K562 (cell line): ENCODE results near the gene MIDN. TPM values are rescaled to one million over a fixed set of nuclear protein-coding genes. Genes with fewer than 3 reads are reported as not detected.

ENCODE experiments used
- DACH1 ChIP-seq: fragments of 450-650 bp; IDR thresholded peaks from 2 replicates; pipeline ENCODE4 v1.6.1; 2018; ENCODE audit not compliant: partially characterized antibody
- EGR1 ChIP-seq: fragments of 450-650 bp; conservative IDR thresholded peaks from 2 replicates; pipeline ENCODE4 v1.6.1; 2017; ENCODE audit warnings: mild to moderate bottlenecking
- EWSR1 ChIP-seq: fragments of 450-650 bp; IDR thresholded peaks from 2 replicates; pipeline ENCODE4 v1.6.1; 2018; ENCODE audit warnings: borderline replicate concordance, mild to moderate bottlenecking, low read depth, moderate library complexity; ENCODE audit not compliant: partially characterized antibody
- FOXP1 ChIP-seq: sonication (generic); formaldehyde crosslinking; IDR thresholded peaks from 2 replicates; pipeline ENCODE4 v1.8.0; 2022; ENCODE audit warnings: mild to moderate bottlenecking, missing genetic modification reagents
- JUNB ChIP-seq: fragments of 450-650 bp; formaldehyde crosslinking; conservative IDR thresholded peaks from 2 replicates; pipeline ENCODE4 v1.4.0; 2020; ENCODE audit warnings: mild to moderate bottlenecking
- KLF6 ChIP-seq: fragments of 250-450 bp; sonication (Bioruptor Pico); IDR thresholded peaks from 2 replicates; pipeline ENCODE4 v1.4.0; 2020; ENCODE audit warnings: mild to moderate bottlenecking, moderate library complexity, borderline replicate concordance
- LCOR ChIP-seq: sonication (generic); formaldehyde crosslinking; IDR thresholded peaks from 2 replicates; pipeline ENCODE4 v1.8.0; 2022; ENCODE audit warnings: mild to moderate bottlenecking, missing genetic modification reagents
- MCM7 ChIP-seq, 2 experiments: fragments of 450-650 bp; IDR thresholded peaks; 2 replicates each; pipeline ENCODE4 v1.6.1; 2016 to 2018
- NKRF ChIP-seq: fragments of 450-650 bp; IDR thresholded peaks from 2 replicates; pipeline ENCODE4 v1.6.1; 2016; ENCODE audit warnings: borderline replicate concordance
- PREB ChIP-seq: sonication (generic); formaldehyde crosslinking; IDR thresholded peaks from 2 replicates; pipeline ENCODE4 v1.8.1; 2023; ENCODE audit warnings: mild to moderate bottlenecking, missing genetic modification reagents
- RBFOX2 ChIP-seq: fragments of 200-400 bp; formaldehyde crosslinking; IDR thresholded peaks from 2 replicates; pipeline ENCODE4 v1.6.1; 2017; ENCODE audit warnings: low read depth, mild to moderate bottlenecking, low read length, moderate library complexity
- SMARCB1 ChIP-seq: IDR thresholded peaks from 2 replicates; pipeline ENCODE4 v1.6.1; 2011; ENCODE audit warnings: improper control_type of control experiment, low read depth; ENCODE audit not compliant: insufficient read length
- ZMIZ1 ChIP-seq, 2 experiments: fragments of 150-350 bp in 1 of 2; IDR thresholded peaks; 2 replicates each; pipeline ENCODE4 v1.6.1; 2012 to 2016; ENCODE audit warnings: low read depth in 2 of 2, low read length in 2 of 2, mild to moderate bottlenecking in 1 of 2, moderate library complexity in 1 of 2
- ZNF408 ChIP-seq: fragments of 250-450 bp; sonication (Bioruptor Pico); IDR thresholded peaks from 2 replicates; pipeline ENCODE4 v1.4.0; 2020; ENCODE audit warnings: low read depth, mild to moderate bottlenecking, moderate library complexity
- ZNF764 ChIP-seq: fragments of 250-450 bp; sonication (Bioruptor Pico); IDR thresholded peaks from 2 replicates; pipeline ENCODE4 v1.4.0; 2020; ENCODE audit warnings: low read depth, mild to moderate bottlenecking, moderate library complexity
- polyA plus RNA-seq, 8 experiments: library from polyadenylated mRNA; depleted of rRNA in 4 of 8; stranded (reverse) in 5 of 8; unstranded in 3 of 8; fragments of >200 nt; fragmentation: Nextera tagmentation in 2 of 8; fragmentation: Illumina TruSeq in 1 of 8; extraction: Ambion mirVana in 2 of 8; extraction: Trizol in 1 of 8; gene quantifications; 2 replicates each; pipeline versions ENCODE4 v1.2.1 to v1.2.3, GENCODE V29; 2011 to 2014; ENCODE audit warnings: inconsistent platforms in 1 of 8, missing spikeins in 1 of 8
- total RNA-seq, 7 experiments: library from RNA; depleted of rRNA in 6 of 7; stranded (reverse); fragments of >200 nt in 6 of 7; fragmentation: Illumina TruSeq in 2 of 7; extraction: Trizol in 2 of 7; gene quantifications; 2 replicates each; pipeline versions ENCODE4 v1.2.1 to v1.2.3, GENCODE V29; 2011 to 2021; ENCODE audit warnings: low replicate concordance in 1 of 7
- TF ChIP-seq, protein P1 (sequence below): fragments of 250-450 bp; sonication (Bioruptor Pico); IDR thresholded peaks from 2 replicates; pipeline ENCODE4 v1.4.0; 2020; ENCODE audit warnings: mild to moderate bottlenecking, moderate library complexity

The MIDN gene
- total and polyA plus RNA-seq, 9 of the 15 experiments (the other 6 are each of a cell fraction or from before 2014, with no cell fraction given): 0.17 to 120 (median 10.1) TPM

DNA sequence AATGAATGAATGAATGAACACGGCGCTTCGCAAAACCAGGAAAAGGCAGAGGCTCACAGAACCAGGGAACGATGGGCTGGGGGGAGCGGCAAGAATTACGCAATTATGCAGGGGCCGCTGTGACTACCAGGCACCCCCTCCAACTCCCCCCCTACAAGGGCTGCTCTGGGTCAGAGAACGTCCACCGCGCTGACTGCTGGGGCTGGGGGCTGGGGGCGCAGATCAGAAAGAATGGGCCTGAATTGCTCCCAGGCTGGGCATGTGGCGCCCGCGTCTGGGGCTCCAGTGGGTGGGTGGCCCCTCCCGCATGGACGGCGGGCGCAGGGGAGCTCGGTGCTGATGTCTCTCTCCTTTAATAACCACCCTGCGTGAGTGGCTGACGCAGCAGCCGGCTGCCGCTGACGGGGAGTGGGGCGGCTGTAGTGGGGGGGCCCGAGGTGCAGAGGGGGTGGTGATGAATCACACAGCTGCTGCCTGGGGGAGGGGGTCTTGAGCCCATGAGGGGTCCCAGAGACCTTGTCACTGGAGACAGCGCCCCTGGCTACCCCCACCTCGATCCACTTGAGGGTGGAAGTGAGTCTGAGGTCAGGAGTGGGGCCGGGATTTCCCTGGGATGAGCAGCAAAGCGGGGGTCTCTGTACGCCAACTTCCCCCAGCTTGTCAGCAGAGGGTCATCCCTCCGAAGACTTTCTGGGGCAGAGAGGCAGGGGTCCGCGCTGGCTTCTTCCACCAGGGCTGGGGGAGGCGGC is 19.3 kb downstream of the MIDN start (continued):
- TF ChIP-seq SMARCB1 (no peak), JUNB (CRISPR knock-in tag) (no peak), NKRF (no peak), ZNF408 (CRISPR knock-in tag) (no peak), RBFOX2 (no peak), FOXP1 (CRISPR knock-in tag) (no peak), PREB (CRISPR knock-in tag) (no peak), EGR1 (peak; percentile 32), ZNF764 (CRISPR knock-in tag) (no peak), LCOR (CRISPR knock-in tag) (0 out of 2 replicates have a peak, but pooled peaks have one; percentile 32), KLF6 (CRISPR knock-in tag) (no peak), EWSR1 (no peak), MCM7 (IDR thresholded peaks at IDR 0.05) (no peak), ZMIZ1 (IDR thresholded peaks at IDR 0.05; ENCODE audit: low read depth in 2 of 2, low read length in 2 of 2) (no peak), DACH1 (no peak)
- TF ChIP-seq, protein P1, sequence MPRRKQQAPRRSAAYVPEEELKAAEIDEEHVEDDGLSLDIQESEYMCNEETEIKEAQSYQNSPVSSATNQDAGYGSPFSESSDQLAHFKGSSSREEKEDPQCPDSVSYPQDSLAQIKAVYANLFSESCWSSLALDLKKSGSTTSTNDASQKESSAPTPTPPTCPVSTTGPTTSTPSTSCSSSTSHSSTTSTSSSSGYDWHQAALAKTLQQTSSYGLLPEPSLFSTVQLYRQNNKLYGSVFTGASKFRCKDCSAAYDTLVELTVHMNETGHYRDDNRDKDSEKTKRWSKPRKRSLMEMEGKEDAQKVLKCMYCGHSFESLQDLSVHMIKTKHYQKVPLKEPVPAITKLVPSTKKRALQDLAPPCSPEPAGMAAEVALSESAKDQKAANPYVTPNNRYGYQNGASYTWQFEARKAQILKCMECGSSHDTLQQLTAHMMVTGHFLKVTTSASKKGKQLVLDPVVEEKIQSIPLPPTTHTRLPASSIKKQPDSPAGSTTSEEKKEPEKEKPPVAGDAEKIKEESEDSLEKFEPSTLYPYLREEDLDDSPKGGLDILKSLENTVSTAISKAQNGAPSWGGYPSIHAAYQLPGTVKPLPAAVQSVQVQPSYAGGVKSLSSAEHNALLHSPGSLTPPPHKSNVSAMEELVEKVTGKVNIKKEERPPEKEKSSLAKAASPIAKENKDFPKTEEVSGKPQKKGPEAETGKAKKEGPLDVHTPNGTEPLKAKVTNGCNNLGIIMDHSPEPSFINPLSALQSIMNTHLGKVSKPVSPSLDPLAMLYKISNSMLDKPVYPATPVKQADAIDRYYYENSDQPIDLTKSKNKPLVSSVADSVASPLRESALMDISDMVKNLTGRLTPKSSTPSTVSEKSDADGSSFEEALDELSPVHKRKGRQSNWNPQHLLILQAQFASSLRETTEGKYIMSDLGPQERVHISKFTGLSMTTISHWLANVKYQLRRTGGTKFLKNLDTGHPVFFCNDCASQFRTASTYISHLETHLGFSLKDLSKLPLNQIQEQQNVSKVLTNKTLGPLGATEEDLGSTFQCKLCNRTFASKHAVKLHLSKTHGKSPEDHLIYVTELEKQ (CRISPR knock-in tag): no peak
